CD4-positive, alpha-beta T cell treated with Interleukin-1 beta for 1 hour (primary cell): ENCODE measurements around the gene CASQ2.
"Not testable (repeated sequence)": the region's sequence is repeated elsewhere in the genome, so short reads cannot be mapped to it uniquely, and the experiment has no call there.

Source experiments
- DNase-seq, 2 donors: peaks; one replicate each; pipeline ENCODE4 v3.0.0-alpha.2; 2020 to 2022

The CASQ2 gene

DNA sequence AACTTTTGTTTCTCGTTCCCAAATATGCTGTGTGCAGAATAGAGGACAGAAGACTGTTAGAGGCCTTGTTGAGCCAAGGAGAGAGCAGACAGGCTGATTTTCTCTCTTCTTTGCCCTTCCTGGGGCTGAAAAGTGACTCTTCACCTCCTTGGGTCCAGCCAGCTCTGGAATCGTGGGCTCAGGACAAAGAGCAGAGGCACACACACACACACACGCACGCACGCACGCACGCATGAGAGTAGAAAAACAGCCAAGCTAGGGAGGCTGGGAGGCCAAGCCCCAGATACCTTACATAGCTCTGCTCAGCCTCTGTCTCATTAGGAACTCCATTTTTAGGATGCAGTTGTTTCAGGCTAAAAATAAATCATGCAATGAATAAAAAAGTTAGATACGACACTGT, at the start of gene CASQ2:
CASQ2 (minus strand) TSS at position 166 of the 400 bp plus-strand sequence. CDS start 173 bp downstream, outside the sequence.
- no peak for DNase-seq

DNA sequence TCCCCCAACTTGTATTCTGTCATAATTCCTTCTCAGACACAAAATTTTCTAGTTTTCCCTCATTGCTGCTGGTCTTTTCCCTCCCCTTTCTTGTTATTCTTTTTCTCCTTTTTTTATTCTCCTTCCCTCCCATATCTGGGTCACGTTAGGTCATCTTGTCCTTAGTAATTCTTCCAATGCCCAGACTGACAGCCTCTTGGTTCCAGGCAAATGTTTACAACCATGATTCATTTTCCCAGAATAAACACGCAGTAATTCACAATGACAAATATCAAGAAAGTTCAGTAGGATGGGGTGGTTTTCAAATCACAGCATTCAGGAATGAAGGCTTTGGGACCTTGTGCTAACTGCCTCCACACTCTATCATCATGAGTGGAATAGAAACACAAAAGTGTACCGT, 47.2 kb upstream of the CASQ2 start:
- DNase-seq, result no peak

DNA sequence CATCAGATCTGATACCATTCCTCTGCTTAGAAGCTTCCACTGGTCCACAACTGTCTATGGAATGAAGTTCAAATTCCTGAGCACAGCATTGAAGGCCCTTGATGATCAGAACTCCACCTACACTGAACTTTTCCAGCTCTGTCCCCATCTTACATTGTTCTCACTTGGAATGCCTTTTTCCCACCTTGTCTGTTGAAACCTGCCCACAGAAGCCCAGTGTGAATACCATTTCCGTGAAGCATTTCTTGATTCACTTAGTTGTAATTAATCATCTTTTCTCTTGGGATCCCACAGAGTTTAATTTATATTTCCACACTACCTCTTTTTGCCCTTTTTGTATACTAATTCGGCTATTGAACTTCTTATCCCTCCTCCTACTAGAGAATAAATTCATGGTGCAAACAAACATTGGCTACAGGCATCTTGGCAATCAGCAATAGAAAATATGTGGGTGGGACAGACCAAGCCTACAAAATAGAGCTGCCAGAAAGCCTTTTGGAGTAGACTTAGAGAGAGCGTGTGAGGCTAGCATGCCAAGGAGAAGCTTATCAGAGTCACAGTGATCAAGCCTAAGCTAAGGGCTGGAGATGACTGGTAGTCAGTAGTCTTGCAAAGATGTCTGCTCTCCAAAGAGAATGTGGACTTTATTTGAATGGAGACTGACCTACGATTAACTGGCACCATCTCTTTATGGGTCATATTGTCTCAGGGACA, 46.3 kb upstream of the CASQ2 start:
- DNase-seq, result no peak

DNA sequence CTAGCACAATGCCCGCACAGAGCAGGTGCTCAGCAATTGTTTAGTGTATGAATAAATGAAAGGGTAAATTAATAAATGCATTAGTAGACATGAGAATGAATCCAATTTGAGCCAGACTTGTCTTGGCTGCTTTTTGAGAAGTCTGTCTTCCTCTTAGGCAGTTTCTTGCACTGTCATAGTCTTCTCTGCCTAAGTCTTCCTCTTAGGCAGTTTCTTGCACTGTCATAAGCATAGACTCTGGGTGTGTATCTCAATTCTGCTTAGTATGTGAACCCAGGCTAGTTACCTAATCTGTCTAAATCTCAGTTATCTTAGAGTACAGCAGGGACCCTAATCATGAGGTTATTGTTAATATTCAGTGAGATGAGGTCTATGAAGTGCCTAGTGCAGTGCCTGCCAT, 45.2 kb upstream of the CASQ2 start:
- DNase-seq, result no peak

DNA sequence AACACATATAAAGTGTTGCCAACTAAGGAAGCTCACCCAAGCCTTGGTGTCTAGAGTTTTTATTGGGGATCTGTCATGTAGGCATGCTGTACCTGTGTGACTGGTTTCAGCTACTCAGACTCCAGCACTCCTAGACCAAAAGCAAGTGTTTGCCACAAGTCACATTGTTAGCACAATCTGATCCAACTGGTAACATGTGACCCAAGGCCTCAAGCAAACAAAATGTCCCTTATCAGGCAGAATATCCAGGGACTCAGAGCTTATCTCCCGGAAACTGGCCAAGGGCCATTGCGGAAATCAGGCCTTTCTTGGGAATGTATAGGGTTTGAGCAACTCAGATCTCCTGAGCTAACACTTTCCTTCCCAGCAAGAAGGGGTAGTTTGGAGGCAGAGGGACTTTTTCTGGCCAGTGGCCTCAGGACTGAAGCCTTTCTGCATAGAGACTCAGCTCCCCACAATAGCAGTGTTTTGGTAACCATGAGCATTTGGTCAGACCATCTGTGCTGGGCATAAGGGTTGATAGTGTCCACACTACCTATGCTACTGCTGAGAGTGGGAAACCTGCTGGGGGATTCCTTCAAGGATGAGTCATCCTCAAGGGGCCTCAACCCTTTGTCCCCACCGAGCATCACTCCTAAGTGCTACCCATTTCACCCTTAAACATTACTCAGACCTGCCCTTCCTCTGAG, 42.8 kb upstream of the CASQ2 start:
- no peak for DNase-seq

DNA sequence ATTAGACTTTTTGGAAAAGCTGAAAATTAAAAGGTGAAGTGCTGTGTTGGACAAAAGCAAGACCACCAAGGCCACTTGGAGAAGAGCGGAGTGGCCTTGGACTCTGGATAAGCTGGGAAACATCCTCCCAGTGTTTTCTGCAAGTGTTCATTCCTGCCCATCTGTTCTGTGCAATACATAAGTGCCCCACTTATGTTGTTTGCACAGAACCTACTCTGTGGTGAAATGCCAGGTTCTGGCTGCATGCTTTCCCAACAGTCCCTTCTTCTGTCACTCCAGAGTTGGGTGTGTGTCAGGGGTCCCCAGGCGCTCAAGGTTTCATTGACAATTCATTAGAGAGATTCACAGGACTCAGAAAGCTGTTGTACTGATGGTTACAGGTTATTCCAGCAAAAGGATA, 42.1 kb upstream of the CASQ2 start:
- DNase-seq, result no peak

DNA sequence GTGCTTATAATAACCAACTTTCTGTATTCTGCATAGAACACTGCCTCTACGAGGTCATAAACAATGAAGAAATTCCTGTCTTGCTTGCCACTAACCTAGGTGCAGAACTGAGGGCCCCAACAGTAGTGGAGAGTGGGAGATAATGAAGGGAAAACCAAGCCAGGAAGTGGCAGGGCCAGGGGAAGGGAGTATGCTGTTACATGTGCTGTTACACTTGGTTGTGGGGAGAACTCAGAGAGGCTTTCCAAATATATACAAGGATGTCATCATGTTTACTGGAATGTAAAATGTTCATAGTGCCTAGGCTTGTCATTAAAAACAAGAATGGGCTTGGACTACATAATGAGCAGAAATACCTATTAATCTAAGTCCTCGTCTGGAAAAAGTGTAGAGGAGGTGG, 41.3 kb upstream of the CASQ2 start:
- DNase-seq, result no peak

DNA sequence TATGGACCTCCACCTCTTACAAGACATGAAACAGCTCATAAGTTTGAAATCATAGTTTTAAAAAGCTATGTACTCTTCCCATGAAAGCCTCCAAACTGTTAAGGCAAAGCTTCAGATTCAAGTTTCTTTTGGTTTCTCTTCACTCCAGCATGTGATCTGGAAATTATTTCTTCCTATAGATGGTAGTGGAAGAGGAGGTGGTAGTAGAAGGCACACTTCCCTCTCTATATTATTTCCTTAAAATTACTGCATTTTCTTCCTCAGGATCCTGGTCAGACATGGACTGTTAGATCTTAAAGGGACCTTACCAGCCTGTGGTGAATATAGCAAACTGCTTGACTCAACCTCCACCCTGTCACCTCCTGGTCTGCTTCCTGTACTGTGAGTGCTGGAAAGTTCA, 40.6 kb upstream of the CASQ2 start:
- DNase-seq, result no peak

DNA sequence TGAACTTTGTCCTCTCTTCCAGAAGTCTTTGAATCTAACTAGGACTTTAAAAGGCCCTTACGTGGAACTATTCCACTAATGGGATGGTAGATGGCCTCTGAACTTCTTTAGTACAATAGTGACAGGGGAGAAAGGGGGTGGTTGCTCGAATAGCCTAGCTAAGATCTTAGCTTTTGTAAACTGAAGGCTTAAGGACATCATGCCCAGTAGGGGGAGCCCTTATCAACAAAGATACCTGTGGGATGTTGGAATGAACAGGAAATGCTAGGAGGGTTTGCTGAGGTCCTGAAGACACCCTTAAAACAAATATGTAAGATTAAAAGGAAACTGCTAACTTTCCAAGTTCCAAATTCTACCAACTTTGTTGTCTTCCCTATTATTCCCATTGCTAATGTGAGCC, 39.2 kb upstream of the CASQ2 start:
- DNase-seq, result peak; percentile 28 to 48

DNA sequence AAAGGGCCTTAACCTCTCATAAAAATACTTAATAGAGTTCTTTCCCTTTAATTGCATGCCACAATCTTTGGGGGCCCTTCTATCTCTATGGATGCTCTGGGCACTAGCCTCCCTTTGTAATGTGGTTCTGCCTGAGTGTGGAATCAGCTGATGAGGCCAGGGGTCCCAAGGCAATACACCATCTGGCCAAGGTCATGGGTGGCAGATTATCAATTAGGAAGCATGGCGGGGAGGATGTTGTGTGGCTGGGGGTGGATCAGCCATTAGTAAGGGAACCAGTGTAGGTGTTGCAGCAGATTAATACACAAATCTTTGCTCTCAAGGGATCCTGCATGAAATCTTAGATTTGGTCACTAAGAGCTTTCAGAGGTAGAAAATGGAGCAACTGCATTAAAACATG, 37.1 kb upstream of the CASQ2 start:
- no peak for DNase-seq

DNA sequence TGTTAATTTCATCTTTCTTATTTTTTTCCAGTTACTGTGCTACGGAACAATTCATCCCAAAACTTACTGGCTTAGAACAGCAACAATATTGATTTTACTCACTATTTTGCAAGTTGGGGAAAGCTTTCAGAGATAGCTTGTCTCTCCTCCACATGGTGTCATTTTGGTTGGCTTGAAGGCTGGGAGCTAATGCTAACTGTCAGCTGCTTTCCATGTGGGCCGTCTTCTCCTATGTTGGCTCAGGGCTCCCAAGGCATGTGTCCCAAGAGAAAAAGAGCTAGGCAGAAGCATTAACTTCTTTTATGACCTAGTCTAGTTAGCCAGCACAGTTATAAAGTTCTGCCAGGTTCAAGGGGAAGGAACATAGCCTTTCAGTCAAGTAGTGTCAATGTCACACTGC, 33.9 kb upstream of the CASQ2 start:
- no peak for DNase-seq

DNA sequence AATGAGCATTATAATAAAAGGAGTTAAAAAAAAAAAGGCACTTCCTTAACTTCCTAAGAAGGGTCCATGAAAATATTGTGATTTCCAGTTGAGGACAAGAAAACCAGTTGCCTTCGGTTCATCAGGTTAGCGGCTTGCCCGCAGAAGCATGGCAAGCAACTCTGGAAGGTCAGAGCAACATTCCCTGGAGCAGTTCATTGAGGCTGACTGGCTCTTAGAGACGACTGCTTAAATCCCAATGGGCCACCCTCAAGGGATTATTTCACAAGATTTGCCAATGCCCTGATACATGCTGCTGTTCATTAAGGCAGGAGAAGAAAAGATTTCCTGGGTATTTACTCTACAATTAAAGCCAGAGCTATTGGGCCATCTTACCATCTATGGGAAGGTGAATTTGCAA, 29.0 kb upstream of the CASQ2 start:
- no peak for DNase-seq

DNA sequence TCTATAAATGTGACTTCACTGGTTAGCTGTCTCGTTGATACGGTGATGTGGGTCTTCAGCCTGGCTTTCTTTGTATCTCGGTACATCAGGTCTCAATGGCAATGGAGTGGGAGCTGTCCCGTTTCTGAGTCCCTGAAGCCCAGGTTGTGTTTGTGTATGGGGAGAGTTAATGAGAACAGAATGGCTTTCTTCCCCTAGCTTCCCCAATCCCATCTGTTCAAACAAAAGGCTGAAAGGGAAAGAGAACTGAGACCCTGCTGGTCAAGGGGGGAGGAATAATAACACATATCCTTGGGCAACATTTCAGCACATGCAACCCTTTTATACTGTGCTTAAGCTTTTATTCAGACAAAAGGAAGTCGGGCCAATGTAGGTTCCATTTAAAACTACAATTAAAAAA, 28.4 kb upstream of the CASQ2 start:
- no peak for DNase-seq

DNA sequence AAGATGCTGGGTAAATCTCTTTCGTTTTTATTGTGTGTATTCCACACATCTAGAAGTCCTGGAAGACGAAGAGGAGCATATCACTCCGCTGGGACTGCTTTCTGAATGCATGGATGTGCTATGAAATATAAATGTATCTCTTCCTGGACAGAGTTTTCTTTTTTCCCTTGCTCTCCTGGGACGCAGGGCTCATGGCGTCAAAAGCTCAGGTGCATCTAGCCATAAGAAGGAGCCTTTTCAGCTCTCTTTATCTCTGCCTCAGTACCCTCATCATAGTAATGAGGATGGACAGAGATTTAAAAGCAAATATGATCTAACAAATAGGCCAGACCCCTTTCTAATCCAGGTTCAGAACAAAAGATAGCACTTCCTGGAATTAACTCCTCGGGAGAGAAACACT, 27.5 kb upstream of the CASQ2 start:
- no peak for DNase-seq

DNA sequence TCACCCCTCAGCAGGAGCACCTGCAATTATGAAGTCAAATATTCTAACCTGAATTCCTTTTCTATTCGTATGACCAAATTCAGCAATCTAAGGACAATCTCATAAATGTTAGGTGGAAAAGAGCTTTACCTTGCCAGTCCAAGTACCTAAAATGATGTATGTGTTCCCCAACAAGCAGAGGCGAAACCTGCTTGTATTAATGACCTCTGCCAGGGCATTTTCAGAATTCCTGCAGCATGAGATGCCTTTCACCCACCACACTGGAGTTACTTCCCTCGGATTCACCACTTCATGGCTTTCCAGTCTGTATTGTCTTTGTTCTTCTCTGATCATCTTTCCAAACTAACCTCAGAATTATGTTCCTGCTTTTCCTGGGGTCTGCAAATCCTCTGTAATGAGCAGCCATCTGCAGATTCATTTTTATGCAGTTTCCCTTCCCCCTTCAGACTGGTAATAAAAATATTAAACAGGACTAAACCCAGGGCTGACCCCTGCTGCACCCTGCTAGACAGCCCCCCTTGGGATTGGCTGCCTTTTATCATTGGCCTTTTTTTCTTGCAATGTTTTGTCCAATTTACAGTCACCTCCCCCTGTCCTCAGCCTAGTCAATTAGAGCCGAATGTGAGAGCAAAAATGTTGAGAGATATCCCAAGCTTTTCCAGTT, 26.6 kb upstream of the CASQ2 start:
- DNase-seq, result no peak

DNA sequence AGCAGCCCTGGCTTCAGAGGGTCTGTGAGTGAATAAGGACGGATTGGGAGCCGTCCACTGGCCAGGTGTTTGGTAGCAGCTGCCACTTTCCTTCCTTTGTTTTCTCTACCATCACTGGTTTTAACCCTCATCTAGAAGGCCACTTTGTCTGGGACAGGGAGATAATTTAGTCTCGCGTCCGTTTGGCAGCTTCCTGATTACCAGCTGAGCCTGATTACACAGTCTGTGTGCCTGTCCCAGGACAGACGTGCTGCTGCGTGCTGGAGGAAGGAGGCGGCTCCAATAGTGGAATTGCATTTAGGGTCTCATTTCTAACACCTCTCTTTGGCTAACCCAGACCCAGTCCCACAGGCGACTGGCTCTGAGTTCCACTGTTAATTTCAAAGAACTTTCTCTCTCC, 24.6 kb upstream of the CASQ2 start:
- DNase-seq, result no peak

DNA sequence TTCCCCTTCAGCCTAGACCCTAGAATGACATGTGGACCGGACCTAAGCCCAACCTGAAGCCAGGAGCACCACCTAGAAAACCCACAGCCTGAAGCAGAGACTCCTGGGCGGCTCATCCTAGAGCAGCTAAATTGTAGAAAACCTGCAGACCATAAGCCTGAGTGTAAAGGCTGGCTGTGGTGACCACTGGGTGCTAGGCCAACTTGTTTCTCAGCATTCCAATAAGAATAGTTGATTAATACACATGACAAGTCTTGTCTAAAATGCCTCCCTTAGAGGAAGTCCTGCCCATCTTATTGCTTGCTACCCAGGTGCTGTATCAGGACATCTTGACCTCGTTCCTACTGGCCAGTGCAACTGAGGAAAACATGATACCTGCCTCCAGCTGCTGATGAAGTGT, 23.3 kb upstream of the CASQ2 start:
- DNase-seq, result no peak

DNA sequence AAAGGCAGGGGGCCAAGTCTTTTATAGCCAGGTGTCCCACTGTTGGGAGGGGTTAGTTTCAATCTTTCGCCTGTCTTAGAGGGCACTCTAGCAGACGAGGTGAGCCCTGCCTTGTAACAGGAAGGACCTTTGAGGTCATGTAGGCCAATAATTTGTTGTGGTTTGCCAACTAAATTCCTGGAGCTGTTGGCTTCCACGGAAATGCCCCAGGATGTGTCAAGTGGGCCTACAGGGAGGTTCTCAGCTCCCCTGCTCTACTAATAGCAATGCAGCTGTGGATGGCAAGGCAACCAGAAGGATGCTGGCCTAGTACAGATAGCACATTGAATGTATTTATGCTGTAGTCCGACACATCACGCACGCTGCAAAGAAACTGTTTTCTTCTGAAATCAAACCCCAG, 22.3 kb upstream of the CASQ2 start:
- no peak for DNase-seq

DNA sequence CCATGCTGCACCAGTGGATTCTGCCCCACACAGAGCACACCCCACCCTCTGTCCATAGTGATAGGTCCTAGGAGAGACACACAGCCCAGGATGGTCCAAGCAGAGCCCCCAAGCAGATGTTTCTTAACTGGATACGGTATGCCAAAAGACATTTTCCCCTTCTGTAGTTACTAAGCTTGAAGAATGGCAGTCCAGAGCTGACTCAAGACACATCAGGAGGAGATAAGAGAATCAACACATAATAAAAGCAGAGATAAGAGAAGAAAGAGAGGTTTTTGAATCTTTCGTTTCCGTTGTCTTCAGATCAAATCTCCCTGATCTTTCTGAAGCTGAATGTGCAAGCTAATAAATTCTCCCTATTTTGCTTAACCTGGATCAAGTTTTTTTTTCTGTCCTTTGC, 21.8 kb upstream of the CASQ2 start:
- no peak for DNase-seq

DNA sequence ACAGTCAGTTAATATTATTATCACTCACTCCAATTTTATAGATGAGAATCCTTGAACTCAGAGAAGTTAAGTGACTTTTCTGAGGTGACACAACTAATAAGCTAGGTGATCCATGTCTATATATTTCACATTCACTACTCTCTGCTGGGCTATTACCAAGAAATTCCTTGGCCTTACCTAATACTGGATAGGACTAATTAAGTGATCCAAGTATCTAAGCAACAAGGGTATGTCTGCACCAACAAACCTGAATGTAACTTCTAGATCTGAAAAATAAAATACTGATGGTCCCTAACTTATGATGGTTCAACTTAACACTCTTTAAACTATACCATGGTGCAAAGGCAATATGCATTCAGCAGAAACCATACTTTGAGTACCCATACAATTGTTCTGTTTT, 14.8 kb upstream of the CASQ2 start:
- no peak for DNase-seq

DNA sequence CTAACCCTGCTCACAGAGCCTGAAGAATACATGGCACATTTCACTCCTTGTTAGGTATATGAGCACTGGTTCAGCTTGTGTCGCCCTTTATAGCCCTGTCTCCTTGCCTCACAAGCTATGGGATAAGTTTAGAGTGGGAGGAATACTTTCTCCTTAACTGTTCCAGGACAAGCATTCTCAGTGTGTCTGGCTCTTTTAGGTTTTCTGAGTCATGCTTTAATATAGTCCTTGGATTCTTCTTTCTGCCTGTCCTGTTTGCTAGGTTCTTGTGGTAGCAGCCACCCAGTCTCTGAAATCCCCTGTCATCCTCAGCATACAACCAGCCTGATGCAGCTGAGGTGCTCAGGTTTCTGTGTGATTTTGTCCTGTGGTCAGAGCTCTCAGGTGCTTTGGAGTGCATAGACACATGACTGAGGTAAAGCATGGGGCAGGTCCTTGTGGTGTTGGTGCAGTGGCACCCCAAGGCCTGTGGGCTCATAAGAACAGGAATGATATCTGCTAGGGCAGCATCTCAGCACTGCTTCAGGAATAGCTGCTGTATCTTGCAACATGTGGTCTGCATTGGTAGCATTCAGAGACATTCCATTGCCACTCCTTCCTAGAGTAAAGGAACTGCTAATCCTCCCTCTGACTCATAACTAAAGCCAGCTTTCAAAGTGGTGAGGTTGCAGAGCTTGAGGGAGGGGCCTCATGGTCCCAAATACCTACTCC, 14.2 kb upstream of the CASQ2 start:
- DNase-seq, result no peak

DNA sequence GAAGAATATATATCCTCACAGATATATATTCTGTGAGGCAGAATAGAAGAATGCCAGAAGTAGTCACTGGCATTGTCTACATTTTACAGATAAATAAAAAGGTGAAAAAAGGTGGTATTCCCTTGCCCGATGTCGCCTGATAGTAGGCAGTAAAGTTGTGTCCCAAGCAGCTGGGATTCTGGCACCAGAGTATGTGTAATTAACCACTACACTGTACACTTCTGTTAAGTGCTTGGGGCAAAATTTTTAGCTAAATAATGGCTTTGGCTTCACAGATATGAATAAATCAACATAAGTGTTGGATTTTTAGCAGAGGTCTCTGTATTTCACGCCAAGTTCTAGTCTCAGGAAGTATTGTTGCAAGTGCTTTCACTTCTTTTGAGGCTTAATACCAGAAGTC, 13.3 kb upstream of the CASQ2 start:
- DNase-seq, result no peak

DNA sequence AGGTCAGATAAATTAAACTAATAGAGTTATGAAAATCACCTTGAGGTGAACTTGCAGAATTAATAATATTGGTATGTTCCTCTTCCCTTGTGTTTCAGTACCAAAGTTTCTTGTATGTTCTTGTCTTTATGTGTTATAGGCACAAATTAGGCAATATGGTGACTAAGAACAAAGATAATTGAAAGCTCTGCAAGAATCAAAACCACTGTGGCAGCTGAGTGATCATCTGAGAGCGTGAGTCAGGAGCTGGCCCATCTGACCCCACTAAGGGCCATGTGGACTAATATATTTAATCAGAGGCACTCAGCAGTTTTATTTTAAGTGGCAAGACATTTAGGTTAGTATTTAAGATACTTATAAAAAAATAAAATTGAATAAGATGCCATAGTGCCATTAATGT, 12.8 kb upstream of the CASQ2 start:
- no peak for DNase-seq

DNA sequence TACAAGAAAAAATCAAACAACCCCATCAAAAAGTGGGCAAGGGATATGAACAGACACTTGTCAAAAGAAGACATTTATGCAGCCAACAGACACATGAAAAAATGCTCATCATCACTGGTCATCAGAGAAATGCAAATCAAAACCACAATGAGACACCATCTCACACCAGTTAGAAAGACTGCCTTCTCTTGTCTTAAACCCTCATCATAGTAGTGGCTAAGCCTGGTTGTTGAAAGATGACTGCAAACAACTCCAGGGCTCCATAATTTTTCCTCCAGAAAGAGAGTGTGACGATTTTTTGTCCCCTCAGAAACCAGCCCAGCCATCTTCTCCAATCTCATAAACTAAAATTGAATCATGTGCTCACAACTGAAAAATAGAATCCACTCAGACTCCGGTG, 12.1 kb upstream of the CASQ2 start:
- not testable (repeated sequence) for DNase-seq
